Glomerular visceral epithelial cell (primary cell): ENCODE results near the gene RPL36AL.

Experiments used
- DNase-seq: peaks from one replicate; pipeline ENCODE4 v3.0.0-alpha.2; 2016; ENCODE audit errors: extremely low spot score

Gene RPL36AL

GRCh38 chr14:49581209-49582112 lies 39.0 kb downstream of the RPL36AL start:
- no peak for DNase-seq

- DNase-seq, result no peak
These were observed 40.6 kb downstream of the RPL36AL start for GRCh38 chr14:49579841-49580240.

- no peak for DNase-seq
These were observed 42.3 kb downstream of the RPL36AL start for GRCh38 chr14:49578141-49578540.

- no peak for DNase-seq
These were observed 46.4 kb downstream of the RPL36AL start for GRCh38 chr14:49574038-49574437.

GRCh38 chr14:49569281-49569680 lies 51.1 kb downstream of the RPL36AL start:
- DNase-seq, result no peak
